Activated CD4-positive, alpha-beta T cell treated with anti-CD3 and anti-CD28 coated beads, Interleukin-2, amount 50 U/mL, for 4 hours (primary cell): ENCODE data around the gene FSTL3.
"Not testable (repeated sequence)": the region's sequence is repeated elsewhere in the genome, so short reads cannot be mapped to it uniquely, and the experiment has no call there.

Experiments
- DNase-seq, 2 experiments: peaks; one replicate each; pipeline ENCODE4 v3.0.0-alpha.2; 2020

FSTL3 gene

GRCh38 chr19:686589-687297, 10.6 kb downstream of the FSTL3 start:
- no peak for DNase-seq

DNA sequence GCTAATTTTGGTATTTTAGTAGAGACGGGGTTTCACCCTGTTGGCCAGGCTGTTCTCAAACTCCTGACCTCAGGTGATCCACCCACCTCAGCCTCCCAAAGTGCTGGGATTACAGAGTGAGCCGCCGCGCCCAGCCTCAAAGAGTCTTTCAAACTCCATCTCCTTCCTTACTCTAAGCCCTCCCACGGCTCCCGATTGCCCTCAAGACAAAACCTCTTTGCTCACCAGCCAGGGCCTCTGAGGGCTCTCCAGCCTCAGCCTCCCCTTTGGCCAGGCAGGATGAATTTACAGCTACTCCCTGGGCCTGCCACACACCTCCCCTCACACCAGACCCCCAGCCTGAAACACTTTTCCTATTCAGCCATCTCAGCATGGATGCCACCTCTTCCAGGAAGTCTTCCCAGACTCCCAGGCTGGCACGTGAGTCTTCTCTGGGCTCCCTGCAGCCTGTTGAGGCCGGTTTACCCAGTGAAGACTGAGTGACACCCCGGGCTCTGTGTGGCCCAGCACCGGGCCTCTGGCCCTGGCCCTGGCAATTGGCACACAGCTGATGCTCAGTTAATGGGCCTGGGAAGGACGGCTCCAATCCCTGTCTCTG, 11.5 kb downstream of the FSTL3 start:
- DNase-seq: no peak

DNA sequence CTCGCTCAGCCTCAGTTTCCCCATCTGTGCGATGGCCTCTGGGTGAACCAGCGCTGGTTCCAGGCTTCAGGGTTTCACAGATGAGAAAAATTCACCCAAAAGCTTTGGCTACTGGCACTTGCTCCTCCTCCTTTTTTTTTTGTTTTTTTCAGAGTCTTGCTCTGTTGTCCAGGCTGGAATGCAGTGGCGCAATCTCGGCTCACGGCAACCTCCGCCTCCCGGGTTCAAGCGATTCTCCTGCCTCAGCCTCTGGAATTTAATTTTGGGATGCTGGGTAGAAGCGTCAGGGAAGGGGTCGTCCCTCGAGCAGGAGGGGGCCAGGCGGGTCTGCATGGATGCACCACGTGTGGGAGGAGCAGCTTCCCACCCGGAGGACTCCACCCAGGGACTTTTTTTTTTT, 12.0 kb downstream of the FSTL3 start:
- no peak for DNase-seq

- DNase-seq: no peak
Observed at GRCh38 chr19:688992-689391, 12.8 kb downstream of the FSTL3 start.

DNA sequence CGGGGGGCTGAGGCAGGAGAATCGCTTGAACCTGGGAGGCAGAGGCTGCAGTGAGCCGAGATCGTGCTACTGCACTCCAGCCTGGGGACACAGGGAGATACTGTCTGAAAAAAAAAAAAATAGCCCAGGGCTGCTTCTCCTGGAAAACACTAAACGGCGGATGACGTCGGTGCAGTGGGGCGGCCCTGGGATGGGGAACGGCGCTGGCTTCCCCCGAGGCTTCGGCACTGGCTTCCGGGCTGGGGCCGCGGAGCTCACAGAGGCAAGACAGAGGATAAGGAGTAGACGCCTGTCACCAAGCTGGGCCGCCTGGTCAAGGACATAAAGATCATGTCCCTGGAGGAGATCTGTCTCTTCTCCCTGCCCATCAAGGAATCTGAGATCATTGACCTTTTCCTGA, 14.0 kb downstream of the FSTL3 start:
- DNase-seq: no peak

GRCh38 chr19:694481-695351, 18.5 kb downstream of the FSTL3 start:
- DNase-seq: no peak

DNA sequence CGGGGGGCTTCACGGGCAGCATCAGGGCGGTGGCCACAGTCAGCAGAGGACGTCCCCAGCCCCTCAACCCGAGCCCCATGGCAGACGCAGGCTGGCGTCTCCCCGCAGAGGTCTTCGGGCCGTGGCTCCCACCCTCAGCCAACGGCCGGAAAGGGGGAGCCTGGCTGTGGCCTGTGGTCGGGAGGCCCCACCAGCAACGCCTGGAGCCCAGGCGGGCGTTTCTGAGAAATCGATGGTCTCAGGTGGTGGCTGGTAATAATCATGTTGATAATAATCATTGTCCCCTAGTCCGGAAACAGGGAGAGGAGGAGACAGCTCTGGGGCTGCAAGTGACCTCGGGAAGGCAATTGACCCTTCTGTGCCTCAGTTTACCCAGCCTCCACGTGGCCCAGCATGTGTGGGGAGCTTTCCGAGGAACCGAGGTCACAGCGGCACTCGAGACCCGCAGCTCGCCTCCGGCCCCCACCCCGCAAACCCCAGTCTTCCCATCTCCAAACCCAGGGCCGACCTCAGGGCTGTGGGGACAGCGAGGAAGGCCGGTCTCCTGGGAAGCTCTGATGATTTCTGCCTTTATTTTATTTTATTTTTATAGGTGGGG, 19.3 kb downstream of the FSTL3 start, which contains the start of gene PRSS57:
Gene PRSS57 (minus strand): TSS at position 101 of the 598 bp plus-strand sequence. CDS start 22 bp downstream, at position 79.
- DNase-seq: no peak

DNA sequence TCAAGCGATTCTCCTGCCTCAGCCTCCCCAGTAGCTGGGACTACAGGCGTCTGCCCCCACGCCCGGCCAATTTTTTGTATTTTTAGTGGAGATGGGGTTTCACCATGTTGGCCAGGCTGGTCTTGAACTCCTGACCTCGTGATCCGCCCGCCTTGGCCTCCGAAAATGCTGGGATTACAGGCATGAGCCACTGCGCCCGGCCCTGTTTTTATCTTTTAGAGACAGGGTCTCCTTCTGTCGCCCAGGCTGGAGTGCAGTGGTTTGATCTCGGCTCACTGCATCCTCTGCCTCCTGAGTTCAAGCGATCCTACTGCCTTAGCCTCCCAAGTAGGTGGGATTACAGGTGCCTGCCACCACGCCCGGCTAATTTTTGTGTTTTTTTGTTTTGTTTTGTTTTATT, 22.3 kb downstream of the FSTL3 start:
- DNase-seq: not testable (repeated sequence)

GRCh38 chr19:699885-700284, 23.7 kb downstream of the FSTL3 start:
- not testable (repeated sequence) for DNase-seq

GRCh38 chr19:702847-703246, 26.7 kb downstream of the FSTL3 start:
- DNase-seq: not testable (repeated sequence)

GRCh38 chr19:703329-703650, 27.1 kb downstream of the FSTL3 start:
- no peak for DNase-seq

DNA sequence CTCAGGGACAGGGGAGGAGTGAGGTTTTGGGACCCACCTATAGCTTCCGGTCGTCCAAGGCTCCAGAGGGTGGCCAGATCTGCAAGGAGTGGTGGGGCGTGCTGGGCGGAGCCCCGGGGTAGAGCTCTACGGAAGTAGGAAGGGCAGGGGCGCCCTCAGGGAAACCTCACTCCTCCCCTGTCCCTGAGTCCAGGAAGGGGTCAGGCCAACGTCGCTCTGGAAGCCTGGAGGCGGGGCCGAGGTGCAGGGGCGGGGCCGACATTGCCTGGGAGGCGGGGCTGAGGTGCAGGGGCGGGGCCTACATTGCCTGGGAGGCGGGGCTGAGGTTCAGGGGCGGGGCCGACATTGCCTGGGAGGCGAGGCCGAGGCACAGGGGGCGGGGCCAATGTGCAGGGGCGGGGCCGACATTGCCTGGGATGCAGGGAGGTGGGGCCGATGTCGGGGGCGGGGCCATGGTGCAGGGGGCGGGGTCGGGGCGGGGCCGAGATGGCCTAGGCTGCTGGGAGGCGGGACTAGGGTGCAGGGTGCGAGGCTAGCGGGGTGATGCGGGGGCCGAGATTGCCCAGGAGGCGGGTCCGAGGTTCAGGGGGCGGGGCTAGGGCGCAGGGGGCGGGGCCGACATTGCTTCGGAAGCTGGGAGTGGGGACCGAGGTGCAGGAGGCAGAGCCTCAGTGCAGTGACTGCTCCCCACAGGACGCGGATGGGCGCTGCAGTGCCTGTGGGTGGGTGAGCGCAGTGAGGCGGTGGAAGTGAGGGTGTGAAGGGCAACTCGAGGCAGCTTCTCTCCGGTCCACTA, 27.7 kb downstream of the FSTL3 start:
- DNase-seq: peak; percentile 37 to 47

GRCh38 chr19:704447-704741, 28.2 kb downstream of the FSTL3 start:
- DNase-seq: no peak

GRCh38 chr19:708154-709143, 32.3 kb downstream of the FSTL3 start, which contains the start of gene PALM:
Gene PALM (plus strand): TSS chr19:708935. CDS start chr19:709147, 212 bp downstream.
- DNase-seq: no peak

GRCh38 chr19:709196-709964, 33.2 kb downstream of the FSTL3 start:
- no peak for DNase-seq

DNA sequence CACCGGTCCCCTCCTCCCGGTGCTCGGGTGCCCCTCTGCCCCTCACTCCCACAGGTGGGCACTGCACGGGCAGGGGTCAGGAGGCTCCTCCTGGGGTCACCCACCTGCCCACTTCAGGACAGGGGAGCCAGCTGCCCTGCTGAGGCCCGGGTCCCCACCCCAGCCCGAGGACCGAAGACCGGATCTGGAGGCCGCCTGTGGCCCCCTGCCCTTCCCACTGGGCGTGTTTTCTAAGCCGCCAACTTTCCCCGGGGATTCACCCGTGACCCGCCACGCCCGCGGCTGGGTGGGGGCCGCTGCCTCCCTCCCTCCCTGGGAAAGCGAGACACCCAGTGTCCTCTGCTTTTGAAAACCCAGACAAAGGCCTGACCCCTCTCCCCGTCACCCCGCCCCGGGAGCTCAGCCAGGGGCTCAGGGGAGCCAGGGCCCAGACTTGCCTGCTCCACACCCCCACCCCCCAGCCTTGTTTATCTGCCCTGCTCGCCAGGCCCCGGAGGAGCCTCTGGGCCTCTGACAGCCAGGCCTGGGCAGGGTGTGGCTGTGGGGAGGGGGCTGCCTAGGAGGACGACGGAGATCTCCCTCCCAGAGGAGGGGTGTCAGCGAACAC, 33.9 kb downstream of the FSTL3 start:
- DNase-seq: no peak

- no peak for DNase-seq
Observed at GRCh38 chr19:710767-711166, 34.6 kb downstream of the FSTL3 start.

DNA sequence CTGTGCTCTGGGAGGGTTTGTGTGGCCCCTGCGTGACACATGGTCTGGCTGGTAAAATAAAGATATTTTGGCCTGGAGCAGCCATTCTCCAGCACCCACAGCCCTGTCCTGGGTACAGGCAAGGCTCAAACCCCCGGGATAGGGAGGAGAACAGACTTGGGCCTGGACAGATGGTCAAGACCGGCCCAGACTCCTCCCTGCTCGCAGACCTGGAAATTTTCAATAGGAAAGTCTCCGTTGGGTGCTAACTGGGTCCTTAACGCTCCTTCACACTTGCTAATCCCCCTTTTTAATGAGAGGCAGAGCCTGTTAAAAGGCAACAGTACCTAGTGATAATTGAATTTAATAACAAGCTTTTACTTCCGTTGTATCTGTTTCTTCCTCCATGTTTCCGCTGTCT, 35.1 kb downstream of the FSTL3 start:
- DNase-seq: no peak

DNA sequence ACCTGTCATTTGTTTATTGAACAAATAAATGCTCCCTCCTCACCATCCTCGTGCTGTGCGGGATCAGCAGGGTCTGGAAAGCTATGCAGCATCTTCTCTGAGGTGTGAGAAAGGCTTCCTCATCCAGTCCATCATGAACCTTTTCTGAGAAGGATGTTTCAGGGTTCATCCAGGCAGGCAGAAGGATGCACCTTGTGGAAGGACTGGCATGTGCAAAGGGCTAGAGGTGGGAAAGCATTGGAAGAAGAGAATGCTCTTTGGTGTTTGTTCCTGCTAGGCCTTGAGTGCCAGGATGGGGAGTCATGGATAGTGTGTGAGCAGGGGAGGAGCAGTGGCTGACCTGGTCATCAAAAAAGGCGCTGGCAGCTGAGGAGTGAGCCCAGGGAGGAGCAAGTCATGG, 39.2 kb downstream of the FSTL3 start:
- no peak for DNase-seq
